ENCODE measurements around the gene CCER1.

Gene CCER1, protein sequence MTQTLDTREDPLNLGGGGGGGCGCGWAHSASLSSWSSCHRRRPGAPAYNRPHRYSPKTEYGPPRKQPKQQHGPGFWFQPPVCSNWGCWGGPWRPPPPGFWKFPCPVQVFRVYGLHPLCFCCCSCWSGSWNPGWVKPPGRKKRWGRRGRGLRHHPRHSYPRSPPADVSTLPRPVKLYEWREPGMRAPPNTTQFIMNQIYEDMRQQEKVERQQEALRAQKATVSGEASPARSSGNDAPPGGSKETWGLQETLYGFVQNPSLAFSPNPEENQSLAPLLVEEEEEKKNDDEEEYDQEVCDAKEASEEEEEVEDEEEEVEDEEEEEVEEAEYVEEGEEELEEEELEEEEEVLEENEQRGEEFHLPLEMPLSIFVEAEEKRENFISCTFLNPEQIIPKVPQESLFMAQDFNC

DNA sequence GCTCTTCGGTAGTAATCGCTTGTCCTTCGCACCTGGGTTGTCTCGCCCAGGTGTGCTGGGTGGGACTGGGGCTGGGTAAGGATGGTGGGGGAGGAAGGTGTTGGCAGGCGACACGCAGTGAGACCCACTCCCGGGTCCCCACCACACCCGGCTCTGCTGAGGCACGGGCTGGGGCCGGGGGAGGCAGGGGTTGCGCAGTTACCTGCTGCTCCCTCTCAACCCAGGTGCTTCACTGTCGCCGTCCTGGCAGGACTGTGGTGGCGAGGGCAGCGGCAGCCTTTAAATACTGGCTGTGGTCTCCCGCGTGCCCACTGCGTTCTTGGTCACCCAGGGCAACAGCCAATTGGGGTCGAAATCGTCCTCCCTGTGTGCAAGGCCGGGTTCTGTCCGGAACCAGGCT is at the start of gene CCER1:
TSS of gene CCER1 (minus strand) at position 256 of the 400 bp plus-strand sequence. CDS start 434 bp downstream, outside the sequence.
- no peaks in the 10 kb centered on the region for H3K36me3 ChIP-seq (ENCODE audit: control insufficient read depth in 5 of 5, insufficient read depth in 5 of 5, low read length in 5 of 5)
- H3K9ac ChIP-seq (ENCODE audit: low read length in 5 of 5): no peak within 1 kb of the TSS
- H3K9me3 ChIP-seq (ENCODE audit: control insufficient read depth in 5 of 5, low read length in 5 of 5): peaks cover 0 to 3% (median 0%) of the 10 kb centered on the region in 5 donors
- no peaks in the 10 kb centered on the region for H3K4me1 ChIP-seq (ENCODE audit: control insufficient read depth in 5 of 5, insufficient read depth in 5 of 5, low read length in 5 of 5)
- H3K27ac ChIP-seq (ENCODE audit: low read depth, low read length): no peak within 1 kb of the TSS
- H3K4me3 ChIP-seq (ENCODE audit: low read depth in 1 of 5, low read length in 5 of 5): no peak within 1 kb of the TSS
- no peaks in the 10 kb centered on the region for H3K27me3 ChIP-seq (ENCODE audit: control insufficient read depth in 5 of 5, insufficient read depth in 4 of 5, low read length in 5 of 5)

DNA sequence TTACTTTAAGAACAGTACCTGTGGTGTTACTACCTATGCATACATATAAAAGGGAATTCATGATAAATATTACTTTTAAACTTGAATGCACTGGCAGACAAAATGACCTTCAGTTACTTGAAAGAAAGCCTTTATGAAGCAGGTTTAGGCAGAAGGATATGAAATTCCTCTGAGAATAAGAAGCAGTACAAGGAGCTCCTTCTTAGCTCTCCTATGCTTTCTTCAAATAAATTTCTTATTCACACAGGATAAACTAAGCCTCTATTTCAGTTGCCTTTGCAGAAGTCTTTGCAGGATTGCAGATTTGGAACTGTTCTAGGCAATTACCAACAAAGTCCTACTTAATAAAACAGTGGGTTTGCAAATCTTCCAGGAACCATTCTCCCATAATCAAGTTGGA is 48.8 kb upstream of the CCER1 start:
- no peak overlapping the region for H3K4me3 ChIP-seq (ENCODE audit: low read depth in 1 of 5, low read length in 5 of 5)
- no peak overlapping the region for H3K27ac ChIP-seq (ENCODE audit: low read depth, low read length)
- no peak overlapping the region for H3K9ac ChIP-seq (ENCODE audit: low read length in 5 of 5)
- H3K9me3 ChIP-seq (ENCODE audit: control insufficient read depth in 5 of 5, low read length in 5 of 5): no peaks in the 10 kb centered on the region
- H3K27me3 ChIP-seq (ENCODE audit: control insufficient read depth in 5 of 5, insufficient read depth in 4 of 5, low read length in 5 of 5): no peaks in the 10 kb centered on the region
- H3K36me3 ChIP-seq (ENCODE audit: control insufficient read depth in 5 of 5, insufficient read depth in 5 of 5, low read length in 5 of 5): no peaks in the 10 kb centered on the region
- H3K4me1 ChIP-seq (ENCODE audit: control insufficient read depth in 5 of 5, insufficient read depth in 5 of 5, low read length in 5 of 5): no peaks in the 10 kb centered on the region

DNA sequence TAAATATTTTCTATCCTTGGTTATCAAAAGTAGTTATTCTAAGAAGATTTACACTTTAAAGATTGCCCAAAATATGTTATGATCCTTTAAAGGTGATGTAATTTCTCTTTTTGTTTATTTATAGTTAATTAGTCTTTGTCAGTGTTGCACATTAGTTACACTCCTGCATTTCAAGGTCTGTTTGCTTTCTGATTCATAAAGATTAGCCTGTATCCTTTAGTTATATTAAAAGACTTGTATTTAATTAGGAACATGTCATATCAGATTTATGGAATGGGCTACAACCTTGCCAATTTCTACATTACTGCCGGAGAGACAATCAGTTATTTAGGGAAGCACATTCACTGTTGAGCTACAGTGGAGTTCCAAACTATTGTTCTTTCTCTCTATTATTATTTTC is 46.3 kb upstream of the CCER1 start:
- Histone ChIP-seq H3K9me3 (ENCODE audit: control insufficient read depth in 5 of 5, low read length in 5 of 5) (no peaks in the 10 kb centered on the region), H3K27ac (ENCODE audit: low read depth, low read length) (no peak overlapping the region), H3K9ac (ENCODE audit: low read length in 5 of 5) (no peak overlapping the region), H3K4me3 (ENCODE audit: low read depth in 1 of 5, low read length in 5 of 5) (no peak overlapping the region), H3K4me1 (ENCODE audit: control insufficient read depth in 5 of 5, insufficient read depth in 5 of 5, low read length in 5 of 5) (no peaks in the 10 kb centered on the region), H3K36me3 (ENCODE audit: control insufficient read depth in 5 of 5, insufficient read depth in 5 of 5, low read length in 5 of 5) (no peaks in the 10 kb centered on the region), H3K27me3 (ENCODE audit: control insufficient read depth in 5 of 5, insufficient read depth in 4 of 5, low read length in 5 of 5) (no peaks in the 10 kb centered on the region)

DNA sequence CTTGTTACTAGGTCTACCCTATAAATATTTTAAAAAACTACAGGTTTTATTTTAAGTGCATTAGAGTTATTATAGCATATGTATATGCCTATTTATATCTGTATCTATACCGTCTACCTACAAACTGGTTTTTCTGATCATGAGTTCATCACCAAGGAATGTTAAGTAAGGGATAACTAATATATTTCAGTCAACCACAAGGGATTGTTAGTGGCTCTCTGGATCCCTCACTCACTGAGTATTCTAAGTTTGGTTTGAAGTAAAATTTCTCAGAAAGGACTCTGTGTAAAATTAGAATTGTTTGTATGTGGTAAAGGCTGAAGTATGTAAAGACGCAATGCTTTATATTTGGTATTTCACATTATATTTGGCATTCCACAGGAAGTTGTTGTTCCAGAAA is 45.0 kb upstream of the CCER1 start:
- Histone ChIP-seq H3K4me3 (ENCODE audit: low read depth in 1 of 5, low read length in 5 of 5) (no peak overlapping the region), H3K27me3 (ENCODE audit: control insufficient read depth in 5 of 5, insufficient read depth in 4 of 5, low read length in 5 of 5) (no peaks in the 10 kb centered on the region), H3K9me3 (ENCODE audit: control insufficient read depth in 5 of 5, low read length in 5 of 5) (no peaks in the 10 kb centered on the region), H3K9ac (ENCODE audit: low read length in 5 of 5) (no peak overlapping the region), H3K36me3 (ENCODE audit: control insufficient read depth in 5 of 5, insufficient read depth in 5 of 5, low read length in 5 of 5) (no peaks in the 10 kb centered on the region), H3K4me1 (ENCODE audit: control insufficient read depth in 5 of 5, insufficient read depth in 5 of 5, low read length in 5 of 5) (no peaks in the 10 kb centered on the region), H3K27ac (ENCODE audit: low read depth, low read length) (no peak overlapping the region)

DNA sequence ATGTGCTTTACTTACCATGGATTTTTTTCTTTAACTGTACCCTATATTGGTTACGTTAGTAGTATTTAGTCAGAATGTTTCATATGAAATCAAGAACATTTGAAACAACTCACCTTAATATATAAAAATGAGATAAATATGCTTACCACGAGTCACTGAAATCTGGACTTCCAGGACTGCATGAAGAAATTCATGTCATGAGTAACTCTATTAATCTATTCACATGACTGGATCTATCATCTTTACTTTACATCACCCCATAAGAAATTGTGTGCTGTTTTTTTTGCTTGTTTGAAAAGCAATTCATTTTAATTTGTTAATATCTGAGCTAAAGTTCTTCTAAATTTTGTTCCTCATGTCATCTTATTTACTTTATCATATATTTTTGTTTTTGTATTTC is 44.6 kb upstream of the CCER1 start:
- Histone ChIP-seq H3K27ac (ENCODE audit: low read depth, low read length) (no peak overlapping the region), H3K27me3 (ENCODE audit: control insufficient read depth in 5 of 5, insufficient read depth in 4 of 5, low read length in 5 of 5) (no peaks in the 10 kb centered on the region), H3K4me3 (ENCODE audit: low read depth in 1 of 5, low read length in 5 of 5) (no peak overlapping the region), H3K9ac (ENCODE audit: low read length in 5 of 5) (no peak overlapping the region), H3K4me1 (ENCODE audit: control insufficient read depth in 5 of 5, insufficient read depth in 5 of 5, low read length in 5 of 5) (no peaks in the 10 kb centered on the region), H3K36me3 (ENCODE audit: control insufficient read depth in 5 of 5, insufficient read depth in 5 of 5, low read length in 5 of 5) (no peaks in the 10 kb centered on the region), H3K9me3 (ENCODE audit: control insufficient read depth in 5 of 5, low read length in 5 of 5) (no peaks in the 10 kb centered on the region)

DNA sequence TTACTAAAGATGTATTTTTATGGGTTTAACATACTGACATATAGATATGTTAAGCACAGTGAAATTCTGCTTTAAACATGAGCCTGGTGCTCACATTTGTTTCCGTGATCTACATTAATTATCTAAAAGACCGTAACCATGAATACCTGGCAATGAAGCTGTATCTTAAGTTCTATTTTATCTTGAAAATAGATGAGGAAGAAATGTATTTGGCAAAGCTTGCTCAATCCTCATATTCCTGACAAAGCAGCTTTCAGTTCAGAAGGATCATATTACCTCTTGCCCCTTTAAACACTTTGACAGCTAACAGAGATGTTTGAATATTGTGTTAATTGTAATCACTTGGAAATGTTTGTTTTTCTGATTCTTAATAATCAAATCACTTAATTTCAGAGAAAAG is 40.0 kb upstream of the CCER1 start:
- Histone ChIP-seq H3K36me3 (ENCODE audit: control insufficient read depth in 5 of 5, insufficient read depth in 5 of 5, low read length in 5 of 5) (no peaks in the 10 kb centered on the region), H3K9me3 (ENCODE audit: control insufficient read depth in 5 of 5, low read length in 5 of 5) (no peaks in the 10 kb centered on the region), H3K9ac (ENCODE audit: low read length in 5 of 5) (no peak overlapping the region), H3K27ac (ENCODE audit: low read depth, low read length) (no peak overlapping the region), H3K27me3 (ENCODE audit: control insufficient read depth in 5 of 5, insufficient read depth in 4 of 5, low read length in 5 of 5) (no peaks in the 10 kb centered on the region), H3K4me1 (ENCODE audit: control insufficient read depth in 5 of 5, insufficient read depth in 5 of 5, low read length in 5 of 5) (peaks cover 0 to 5% (median 2%) of the 10 kb centered on the region in 5 donors), H3K4me3 (ENCODE audit: low read depth in 1 of 5, low read length in 5 of 5) (no peak overlapping the region)

DNA sequence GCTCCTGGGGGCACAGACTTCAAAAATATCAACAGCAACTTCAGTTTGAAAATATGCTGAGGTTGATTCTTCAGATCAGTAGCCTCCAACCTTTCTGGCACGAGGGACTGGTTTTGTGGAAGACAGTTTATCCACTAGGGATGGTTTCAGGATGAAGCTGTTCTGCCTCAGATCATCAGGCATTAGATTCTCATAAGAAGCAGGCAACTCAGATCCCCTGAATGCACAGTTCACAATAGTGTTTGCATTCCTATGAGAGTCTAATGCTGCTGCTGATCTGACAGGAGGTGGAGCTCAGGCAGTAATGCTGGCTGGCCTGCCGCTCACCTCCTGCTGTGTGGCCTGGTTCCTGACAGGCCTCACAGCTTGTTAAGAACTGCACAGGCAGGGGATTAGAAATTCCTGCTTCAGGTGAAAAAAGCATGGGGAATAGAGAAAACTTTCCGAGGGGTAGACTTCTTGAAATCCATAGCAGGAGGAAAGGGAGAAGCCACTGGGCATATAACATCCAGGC is 37.0 kb upstream of the CCER1 start:
- Histone ChIP-seq H3K4me3 (ENCODE audit: low read depth in 1 of 5, low read length in 5 of 5) (no peak overlapping the region), H3K36me3 (ENCODE audit: control insufficient read depth in 5 of 5, insufficient read depth in 5 of 5, low read length in 5 of 5) (no peaks in the 10 kb centered on the region), H3K27me3 (ENCODE audit: control insufficient read depth in 5 of 5, insufficient read depth in 4 of 5, low read length in 5 of 5) (no peaks in the 10 kb centered on the region), H3K9me3 (ENCODE audit: control insufficient read depth in 5 of 5, low read length in 5 of 5) (no peaks in the 10 kb centered on the region), H3K9ac (ENCODE audit: low read length in 5 of 5) (no peak overlapping the region), H3K4me1 (ENCODE audit: control insufficient read depth in 5 of 5, insufficient read depth in 5 of 5, low read length in 5 of 5) (peaks cover 0 to 12% (median 6%) of the 10 kb centered on the region in 5 donors), H3K27ac (ENCODE audit: low read depth, low read length) (no peak overlapping the region)

DNA sequence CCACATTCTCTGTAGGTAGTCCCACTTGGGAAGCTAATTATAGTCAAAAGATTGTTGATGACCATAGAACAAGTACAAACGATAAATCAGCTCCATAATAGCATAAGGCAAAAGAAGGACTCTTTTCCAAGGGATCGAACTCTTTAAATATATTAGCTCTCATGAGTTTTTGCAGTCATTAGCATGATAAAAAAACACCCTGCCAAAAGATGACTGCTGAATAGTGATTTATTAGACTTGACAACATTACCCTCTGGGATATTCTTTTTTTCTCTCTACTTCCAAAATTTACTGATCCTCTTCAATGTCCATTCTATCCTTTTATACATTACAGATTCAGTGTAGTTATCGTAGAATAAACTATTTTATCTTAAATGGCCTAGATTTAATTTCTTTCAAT is 35.6 kb upstream of the CCER1 start:
- Histone ChIP-seq H3K27me3 (ENCODE audit: control insufficient read depth in 5 of 5, insufficient read depth in 4 of 5, low read length in 5 of 5) (no peaks in the 10 kb centered on the region), H3K36me3 (ENCODE audit: control insufficient read depth in 5 of 5, insufficient read depth in 5 of 5, low read length in 5 of 5) (no peaks in the 10 kb centered on the region), H3K27ac (ENCODE audit: low read depth, low read length) (no peak overlapping the region), H3K4me1 (ENCODE audit: control insufficient read depth in 5 of 5, insufficient read depth in 5 of 5, low read length in 5 of 5) (peaks cover 0 to 12% (median 6%) of the 10 kb centered on the region in 5 donors), H3K9ac (ENCODE audit: low read length in 5 of 5) (no peak overlapping the region), H3K4me3 (ENCODE audit: low read depth in 1 of 5, low read length in 5 of 5) (no peak overlapping the region), H3K9me3 (ENCODE audit: control insufficient read depth in 5 of 5, low read length in 5 of 5) (peaks cover 0 to 3% (median 0%) of the 10 kb centered on the region in 5 donors)

DNA sequence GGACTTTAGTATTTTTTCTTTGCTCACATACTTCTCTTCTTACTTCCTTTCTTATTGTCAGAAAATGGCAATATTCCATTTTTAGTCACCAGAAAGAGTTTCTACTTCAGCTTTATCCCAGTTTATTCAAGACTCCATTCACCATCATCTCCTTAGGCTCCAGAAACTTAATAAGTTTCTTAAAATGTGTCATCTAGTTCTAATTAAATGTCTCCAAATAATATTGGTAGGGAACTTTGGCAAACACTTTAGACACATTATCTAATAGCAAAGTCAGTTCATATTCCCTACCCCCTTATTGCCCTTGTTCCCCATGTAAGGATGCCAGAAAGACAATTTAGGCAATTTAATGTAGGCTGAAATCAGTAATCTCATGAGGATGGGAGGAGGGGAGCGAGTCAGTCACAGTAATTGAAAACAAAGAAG is 34.7 kb upstream of the CCER1 start:
- Histone ChIP-seq H3K9me3 (ENCODE audit: control insufficient read depth in 5 of 5, low read length in 5 of 5) (peaks cover 0 to 3% (median 0%) of the 10 kb centered on the region in 5 donors), H3K9ac (ENCODE audit: low read length in 5 of 5) (no peak overlapping the region), H3K36me3 (ENCODE audit: control insufficient read depth in 5 of 5, insufficient read depth in 5 of 5, low read length in 5 of 5) (no peaks in the 10 kb centered on the region), H3K27ac (ENCODE audit: low read depth, low read length) (no peak overlapping the region), H3K4me3 (ENCODE audit: low read depth in 1 of 5, low read length in 5 of 5) (no peak overlapping the region), H3K4me1 (ENCODE audit: control insufficient read depth in 5 of 5, insufficient read depth in 5 of 5, low read length in 5 of 5) (peaks cover 0 to 12% (median 6%) of the 10 kb centered on the region in 5 donors), H3K27me3 (ENCODE audit: control insufficient read depth in 5 of 5, insufficient read depth in 4 of 5, low read length in 5 of 5) (no peaks in the 10 kb centered on the region)

DNA sequence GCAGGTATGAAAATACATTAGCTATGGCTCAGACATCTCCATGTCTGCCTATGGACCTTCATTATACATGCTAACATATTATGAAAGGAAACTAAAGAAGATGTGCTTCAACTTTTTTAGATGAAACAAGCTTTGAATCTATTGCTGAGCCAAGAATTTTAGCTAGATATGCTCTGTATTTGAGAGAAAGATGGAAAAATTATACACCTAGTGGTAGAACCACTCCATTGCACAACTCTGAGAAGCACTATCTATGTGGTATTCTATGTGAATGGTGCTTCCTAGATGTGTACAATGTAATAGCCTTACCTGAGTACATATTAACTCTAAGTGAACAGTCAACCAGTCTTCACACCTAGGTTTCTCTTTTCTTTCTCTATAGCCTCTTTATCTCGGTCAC is 32.5 kb upstream of the CCER1 start:
- no peaks in the 10 kb centered on the region for H3K36me3 ChIP-seq (ENCODE audit: control insufficient read depth in 5 of 5, insufficient read depth in 5 of 5, low read length in 5 of 5)
- peaks cover 0 to 3% (median 0%) of the 10 kb centered on the region in 5 donors for H3K9me3 ChIP-seq (ENCODE audit: control insufficient read depth in 5 of 5, low read length in 5 of 5)
- H3K4me3 ChIP-seq (ENCODE audit: low read depth in 1 of 5, low read length in 5 of 5): no peak overlapping the region
- no peak overlapping the region for H3K27ac ChIP-seq (ENCODE audit: low read depth, low read length)
- no peak overlapping the region for H3K9ac ChIP-seq (ENCODE audit: low read length in 5 of 5)
- H3K4me1 ChIP-seq (ENCODE audit: control insufficient read depth in 5 of 5, insufficient read depth in 5 of 5, low read length in 5 of 5): peaks cover 0 to 12% (median 6%) of the 10 kb centered on the region in 5 donors
- H3K27me3 ChIP-seq (ENCODE audit: control insufficient read depth in 5 of 5, insufficient read depth in 4 of 5, low read length in 5 of 5): no peaks in the 10 kb centered on the region

Measured in subcutaneous abdominal adipose tissue (tissue), 5 donors.